ENCODE data around the gene TMEM131.
"Not testable (repeated sequence)": the region's sequence is repeated elsewhere in the genome, so short reads cannot be mapped to it uniquely, and the experiment has no call there.

The TMEM131 gene

GRCh38 chr2:97926946-97927345 lies 68.8 kb downstream of the TMEM131 start:
- no peaks in the 10 kb centered on the region for H3K9me3 ChIP-seq (ENCODE audit: insufficient read depth, low read length, severe bottlenecking)
- H3K27me3 ChIP-seq (ENCODE audit: insufficient read depth, low read length, poor library complexity): no peaks in the 10 kb centered on the region
- H3K9ac ChIP-seq (ENCODE audit: low read depth, low read length): no peak overlapping the region
- H3K4me3 ChIP-seq (ENCODE audit: low read depth in 1 of 2, low read length in 2 of 2): no peak overlapping the region
- H4K20me1 ChIP-seq (ENCODE audit: insufficient read depth, low read length): peaks cover 11% of the 10 kb centered on the region; the same call in 1 of the 2 replicates
- DNase-seq (no peak), ATAC-seq (ENCODE audit: insufficient read depth, low read depth) (no peak)
- H2AFZ ChIP-seq (ENCODE audit: low read depth, low read length): no peak overlapping the region
- H3K27ac ChIP-seq (ENCODE audit: low read length): no peak overlapping the region
- TF ChIP-seq EZH2 (IDR thresholded peaks at IDR 0.05; ENCODE audit: borderline replicate concordance, low read depth, low read length, severe bottlenecking): no peak
- TF ChIP-seq, protein P1, sequence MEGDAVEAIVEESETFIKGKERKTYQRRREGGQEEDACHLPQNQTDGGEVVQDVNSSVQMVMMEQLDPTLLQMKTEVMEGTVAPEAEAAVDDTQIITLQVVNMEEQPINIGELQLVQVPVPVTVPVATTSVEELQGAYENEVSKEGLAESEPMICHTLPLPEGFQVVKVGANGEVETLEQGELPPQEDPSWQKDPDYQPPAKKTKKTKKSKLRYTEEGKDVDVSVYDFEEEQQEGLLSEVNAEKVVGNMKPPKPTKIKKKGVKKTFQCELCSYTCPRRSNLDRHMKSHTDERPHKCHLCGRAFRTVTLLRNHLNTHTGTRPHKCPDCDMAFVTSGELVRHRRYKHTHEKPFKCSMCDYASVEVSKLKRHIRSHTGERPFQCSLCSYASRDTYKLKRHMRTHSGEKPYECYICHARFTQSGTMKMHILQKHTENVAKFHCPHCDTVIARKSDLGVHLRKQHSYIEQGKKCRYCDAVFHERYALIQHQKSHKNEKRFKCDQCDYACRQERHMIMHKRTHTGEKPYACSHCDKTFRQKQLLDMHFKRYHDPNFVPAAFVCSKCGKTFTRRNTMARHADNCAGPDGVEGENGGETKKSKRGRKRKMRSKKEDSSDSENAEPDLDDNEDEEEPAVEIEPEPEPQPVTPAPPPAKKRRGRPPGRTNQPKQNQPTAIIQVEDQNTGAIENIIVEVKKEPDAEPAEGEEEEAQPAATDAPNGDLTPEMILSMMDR (IDR thresholded peaks at IDR 0.05; ENCODE audit: borderline replicate concordance, extremely low read depth, low read length, poor library complexity, severe bottlenecking): no peak
- H3K4me2 ChIP-seq (ENCODE audit: insufficient read depth, low read length): no peak overlapping the region
- peaks cover 15% of the 10 kb centered on the region for H3K36me3 ChIP-seq (ENCODE audit: insufficient read depth, low read length)
- no peaks in the 10 kb centered on the region for H3K4me1 ChIP-seq (ENCODE audit: insufficient read depth, low read length)
- peaks cover 30% of the 10 kb centered on the region for H3K79me2 ChIP-seq (ENCODE audit: insufficient read depth, low read length)

DNA sequence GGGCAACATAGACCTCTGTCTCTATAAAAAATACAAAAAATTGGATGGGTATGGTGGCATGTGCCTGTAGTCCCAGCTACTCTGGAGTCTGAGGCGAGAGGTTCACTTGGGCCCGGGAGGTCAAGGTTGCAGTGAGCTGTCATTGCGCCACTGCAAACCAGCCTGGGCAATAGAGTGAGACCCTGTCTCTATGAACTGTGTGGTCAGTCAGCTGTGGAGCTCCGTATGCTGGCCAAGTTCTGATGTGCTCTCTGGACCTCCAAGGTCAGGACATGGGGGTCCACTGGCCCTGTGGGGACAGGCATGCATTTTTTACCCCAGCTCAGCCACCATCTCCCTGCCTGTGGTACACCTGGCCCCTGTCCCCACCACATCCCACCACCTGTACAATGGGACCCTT lies 71.6 kb downstream of the TMEM131 start:
- Histone ChIP-seq H3K4me1 (ENCODE audit: insufficient read depth, low read length) (no peaks in the 10 kb centered on the region), H3K79me2 (ENCODE audit: insufficient read depth, low read length) (peaks cover 9% of the 10 kb centered on the region)
- ATAC-seq (ENCODE audit: insufficient read depth, low read depth): no peak

GRCh38 chr2:97919858-97920257 lies 75.9 kb downstream of the TMEM131 start:
- Histone ChIP-seq H4K20me1 (ENCODE audit: insufficient read depth, low read length) (no peaks in the 10 kb centered on the region), H3K36me3 (ENCODE audit: insufficient read depth, low read length) (peaks cover 8% of the 10 kb centered on the region), H3K9me3 (ENCODE audit: insufficient read depth, low read length, severe bottlenecking) (no peaks in the 10 kb centered on the region), H3K4me3 (ENCODE audit: low read depth in 1 of 2, low read length in 2 of 2) (no peak overlapping the region), H2AFZ (ENCODE audit: low read depth, low read length) (no peak overlapping the region), H3K27ac (ENCODE audit: low read length) (no peak overlapping the region), H3K27me3 (ENCODE audit: insufficient read depth, low read length, poor library complexity) (no peaks in the 10 kb centered on the region), H3K4me1 (ENCODE audit: insufficient read depth, low read length) (0 out of 2 replicates have a peak, but pooled peaks cover under 1% of the 10 kb centered on the region), H3K79me2 (ENCODE audit: insufficient read depth, low read length) (peaks cover 10% of the 10 kb centered on the region), H3K4me2 (ENCODE audit: insufficient read depth, low read length) (no peak overlapping the region), H3K9ac (ENCODE audit: low read depth, low read length) (no peak overlapping the region)
- TF ChIP-seq, protein P1 (IDR thresholded peaks at IDR 0.05; ENCODE audit: borderline replicate concordance, extremely low read depth, low read length, poor library complexity, severe bottlenecking): no peak
- TF ChIP-seq EZH2 (IDR thresholded peaks at IDR 0.05; ENCODE audit: borderline replicate concordance, low read depth, low read length, severe bottlenecking): no peak
- no peak for DNase-seq
- no peak for ATAC-seq (ENCODE audit: insufficient read depth, low read depth)

More for the DNA sequence above, 71.6 kb downstream of the TMEM131 start:
- no peak for DNase-seq
- H3K9me3 ChIP-seq (ENCODE audit: insufficient read depth, low read length, severe bottlenecking): no peaks in the 10 kb centered on the region
- H3K27ac ChIP-seq (ENCODE audit: low read length): no peak overlapping the region
- no peak overlapping the region for H2AFZ ChIP-seq (ENCODE audit: low read depth, low read length)
- H3K4me2 ChIP-seq (ENCODE audit: insufficient read depth, low read length): no peak overlapping the region
- H3K9ac ChIP-seq (ENCODE audit: low read depth, low read length): no peak overlapping the region
- H3K27me3 ChIP-seq (ENCODE audit: insufficient read depth, low read length, poor library complexity): no peaks in the 10 kb centered on the region
- H3K4me3 ChIP-seq (ENCODE audit: low read depth in 1 of 2, low read length in 2 of 2): no peak overlapping the region
- 0 out of 2 replicates have a peak, but pooled peaks cover 3% of the 10 kb centered on the region for H4K20me1 ChIP-seq (ENCODE audit: insufficient read depth, low read length)
- peaks cover 15% of the 10 kb centered on the region for H3K36me3 ChIP-seq (ENCODE audit: insufficient read depth, low read length)
- TF ChIP-seq, protein P1 (IDR thresholded peaks at IDR 0.05; ENCODE audit: borderline replicate concordance, extremely low read depth, low read length, poor library complexity, severe bottlenecking): no peak
- TF ChIP-seq EZH2 (IDR thresholded peaks at IDR 0.05; ENCODE audit: borderline replicate concordance, low read depth, low read length, severe bottlenecking): no peak

GRCh38 chr2:97918818-97919217 lies 76.9 kb downstream of the TMEM131 start:
- ATAC-seq (ENCODE audit: insufficient read depth, low read depth) (no peak), DNase-seq (no peak)
- Histone ChIP-seq H3K4me3 (ENCODE audit: low read depth in 1 of 2, low read length in 2 of 2) (no peak overlapping the region), H3K9ac (ENCODE audit: low read depth, low read length) (no peak overlapping the region), H3K4me1 (ENCODE audit: insufficient read depth, low read length) (peaks cover 8% of the 10 kb centered on the region; the same call in 1 of the 2 replicates), H4K20me1 (ENCODE audit: insufficient read depth, low read length) (no peaks in the 10 kb centered on the region), H3K27ac (ENCODE audit: low read length) (no peak overlapping the region), H2AFZ (ENCODE audit: low read depth, low read length) (no peak overlapping the region), H3K4me2 (ENCODE audit: insufficient read depth, low read length) (no peak overlapping the region), H3K9me3 (ENCODE audit: insufficient read depth, low read length, severe bottlenecking) (no peaks in the 10 kb centered on the region), H3K27me3 (ENCODE audit: insufficient read depth, low read length, poor library complexity) (no peaks in the 10 kb centered on the region), H3K79me2 (ENCODE audit: insufficient read depth, low read length) (peaks cover 10% of the 10 kb centered on the region), H3K36me3 (ENCODE audit: insufficient read depth, low read length) (no peaks in the 10 kb centered on the region)
- TF ChIP-seq EZH2 (IDR thresholded peaks at IDR 0.05; ENCODE audit: borderline replicate concordance, low read depth, low read length, severe bottlenecking): no peak
- TF ChIP-seq, protein P1 (IDR thresholded peaks at IDR 0.05; ENCODE audit: borderline replicate concordance, extremely low read depth, low read length, poor library complexity, severe bottlenecking): no peak

DNA sequence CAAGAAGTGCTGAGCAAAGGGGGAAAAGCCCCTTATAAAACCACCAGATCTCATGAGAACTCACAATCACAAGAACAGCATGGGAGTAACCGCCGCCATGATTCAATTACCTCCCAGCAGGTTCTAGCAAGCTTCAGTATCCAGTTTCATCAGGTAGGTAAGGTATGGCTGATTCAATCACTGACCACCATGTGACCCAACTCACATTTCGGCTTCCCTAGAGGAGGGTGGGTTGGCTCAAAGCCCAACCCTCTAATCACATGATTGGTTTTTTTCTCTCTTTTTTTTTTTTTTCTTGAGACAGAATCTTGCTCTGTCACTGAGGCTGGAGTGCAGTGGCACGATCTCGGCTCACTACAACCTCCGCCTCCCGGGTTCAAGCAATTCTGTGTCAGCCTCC lies 78.1 kb downstream of the TMEM131 start:
- H3K27ac ChIP-seq (ENCODE audit: low read length); H4K20me1 ChIP-seq (ENCODE audit: insufficient read depth, low read length); H3K27me3 ChIP-seq (ENCODE audit: insufficient read depth, low read length, poor library complexity); H3K9me3 ChIP-seq (ENCODE audit: insufficient read depth, low read length, severe bottlenecking); H3K79me2 ChIP-seq (ENCODE audit: insufficient read depth, low read length); H3K4me3 ChIP-seq (ENCODE audit: low read depth in 1 of 2, low read length in 2 of 2); H3K9ac ChIP-seq (ENCODE audit: low read depth, low read length); DNase-seq; H3K4me1 ChIP-seq (ENCODE audit: insufficient read depth, low read length); H3K36me3 ChIP-seq (ENCODE audit: insufficient read depth, low read length); H2AFZ ChIP-seq (ENCODE audit: low read depth, low read length); H3K4me2 ChIP-seq (ENCODE audit: insufficient read depth, low read length); ATAC-seq (ENCODE audit: insufficient read depth, low read depth): not testable (repeated sequence)

All from DND-41 (cell line).